Loucy (cell line): Measurements from ENCODE around the gene FOXJ3.

ENCODE experiments used
- H2AFZ ChIP-seq: fragments of 200-600 bp; sonication (generic); 2 replicates; pipeline ENCODE4 v1.6.0; 2016; ENCODE audit warnings: antibody characterized with exemption, mild to moderate bottlenecking, low read length, moderate library complexity
- H3F3A ChIP-seq: fragments of 200-600 bp; 2 replicates; pipeline ENCODE4 v1.6.0; 2016; ENCODE audit warnings: antibody characterized with exemption, low read depth, mild to moderate bottlenecking
- H3K27me3 ChIP-seq: fragments of 200-600 bp; sonication (generic); 2 replicates; pipeline ENCODE4 v1.6.1; 2014; ENCODE audit warnings: low read length, mild to moderate bottlenecking; ENCODE audit not compliant: insufficient read depth, poor library complexity, severe bottlenecking
- H3K36me3 ChIP-seq: fragments of 200-600 bp; sonication (generic); 2 replicates; pipeline ENCODE4 v1.6.1; 2016; ENCODE audit warnings: low read length; ENCODE audit not compliant: insufficient read depth
- H3K4me1 ChIP-seq: fragments of 200-600 bp; sonication (generic); 2 replicates; pipeline ENCODE4 v1.5.1; 2014; ENCODE audit warnings: low read length, mild to moderate bottlenecking; ENCODE audit not compliant: insufficient read depth, poor library complexity, severe bottlenecking
- H3K4me2 ChIP-seq: fragments of 200-600 bp; sonication (generic); 2 replicates; pipeline ENCODE4 v1.6.0; 2014; ENCODE audit warnings: antibody characterized with exemption, low read length, low read depth, mild to moderate bottlenecking; ENCODE audit not compliant: poor library complexity, severe bottlenecking
- H3K4me3 ChIP-seq: fragments of 200-600 bp; sonication (generic); 2 replicates; pipeline ENCODE4 v1.5.1; 2014; ENCODE audit warnings: low read length, mild to moderate bottlenecking, mixed read lengths; ENCODE audit not compliant: poor library complexity, severe bottlenecking
- H3K79me2 ChIP-seq: fragments of 200-600 bp; sonication (generic); 2 replicates; pipeline ENCODE4 v1.6.1; 2014; ENCODE audit warnings: low read length; ENCODE audit not compliant: insufficient read depth
- H3K9ac ChIP-seq: fragments of 200-600 bp; sonication (generic); 2 replicates; pipeline ENCODE4 v1.6.0; 2014; ENCODE audit warnings: mild to moderate bottlenecking, low read depth, low read length, moderate library complexity; ENCODE audit not compliant: poor library complexity, severe bottlenecking
- H3K9me2 ChIP-seq: fragments of 200-600 bp; sonication (generic); replicated peaks from 2 replicates; pipeline ENCODE4 v1.6.1; 2016; ENCODE audit warnings: low read depth, low read length, mixed read lengths
- H3K9me3 ChIP-seq: fragments of 200-600 bp; sonication (generic); 2 replicates; pipeline ENCODE4 v1.6.1; 2014; ENCODE audit warnings: mild to moderate bottlenecking, antibody characterized with exemption, low read length, low read depth; ENCODE audit not compliant: insufficient read depth
- H4K20me1 ChIP-seq: fragments of 200-600 bp; sonication (generic); 2 replicates; pipeline ENCODE4 v1.6.0; 2014; ENCODE audit warnings: antibody characterized with exemption, low read length, mild to moderate bottlenecking; ENCODE audit not compliant: insufficient read depth, poor library complexity, severe bottlenecking
- CTCF ChIP-seq: fragments of 200-600 bp; sonication (generic); conservative IDR thresholded peaks from 2 replicates; pipeline ENCODE4 v1.5.1; 2014; ENCODE audit warnings: mild to moderate bottlenecking, antibody characterized with exemption, low read length
- EZH2phosphoT487 ChIP-seq: fragments of 200-600 bp; IDR thresholded peaks from 2 replicates; pipeline ENCODE4 v1.6.1; 2018; ENCODE audit warnings: antibody characterized with exemption, mild to moderate bottlenecking, moderate library complexity, borderline replicate concordance

The FOXJ3 gene

DNA sequence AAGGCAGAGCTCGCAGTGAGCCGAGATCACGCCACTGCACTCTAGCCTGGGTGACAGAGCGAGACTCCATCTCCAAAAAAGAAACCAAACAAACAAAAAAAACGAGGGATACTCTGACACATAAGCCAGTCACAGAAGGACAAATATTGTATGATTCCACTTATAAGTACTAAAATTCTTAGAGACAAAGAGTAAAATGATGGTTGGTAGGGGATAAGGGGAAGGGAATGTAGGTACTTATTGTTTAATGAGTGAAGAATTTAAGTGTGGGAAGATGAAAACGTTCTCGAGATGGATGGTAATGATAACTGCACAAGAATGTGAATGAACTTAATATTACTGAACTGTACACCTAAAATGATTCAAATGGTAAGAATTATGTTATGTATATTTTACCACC lies 103.8 kb downstream of the FOXJ3 start:
- no peaks in the 10 kb centered on the region for H3K9me2 ChIP-seq
- H3K27me3 ChIP-seq = no peaks in the 10 kb centered on the region
- peaks cover 44% of the 10 kb centered on the region for H3K79me2 ChIP-seq
- no peaks in the 10 kb centered on the region for H3F3A ChIP-seq
- H3K4me2 ChIP-seq = no peak overlapping the region
- H3K9ac ChIP-seq = no peak overlapping the region
- peaks cover 14% of the 10 kb centered on the region; the same call in 1 of the 2 replicates for H3K36me3 ChIP-seq
- no peak for TF ChIP-seq CTCF
- no peak for TF ChIP-seq EZH2phosphoT487
- H3K4me1 ChIP-seq = no peaks in the 10 kb centered on the region
- no peak overlapping the region for H3K4me3 ChIP-seq
- no peak overlapping the region for H2AFZ ChIP-seq
- peaks cover 6% of the 10 kb centered on the region for H4K20me1 ChIP-seq
- H3K9me3 ChIP-seq = peaks cover 7% of the 10 kb centered on the region; the same call in 1 of the 2 replicates

DNA sequence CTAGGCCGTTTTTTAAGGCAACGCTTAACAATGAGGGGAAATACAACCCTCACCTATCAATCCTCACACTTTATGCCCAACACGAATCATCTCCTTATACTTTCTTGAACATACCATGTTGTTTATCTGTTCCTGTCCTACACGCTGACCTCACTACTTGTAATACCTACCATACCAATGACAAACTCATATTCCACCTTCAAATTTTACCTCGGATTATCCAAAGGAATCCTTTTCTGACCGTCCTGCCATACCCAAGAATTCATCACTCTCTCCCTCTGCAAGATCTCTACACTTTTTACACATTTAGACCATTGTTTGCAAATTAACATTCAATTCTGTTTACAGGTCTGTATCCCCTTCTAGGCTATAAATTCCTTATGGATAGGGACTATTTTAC lies 106.1 kb downstream of the FOXJ3 start:
- H3K9ac ChIP-seq = no peak overlapping the region
- H3K9me3 ChIP-seq = no peaks in the 10 kb centered on the region
- H3K27me3 ChIP-seq = no peaks in the 10 kb centered on the region
- no peaks in the 10 kb centered on the region for H3K4me1 ChIP-seq
- H3K4me2 ChIP-seq = no peak overlapping the region
- no peaks in the 10 kb centered on the region for H3K9me2 ChIP-seq
- peaks cover 35% of the 10 kb centered on the region; the same call in 1 of the 2 replicates for H3K79me2 ChIP-seq
- TF ChIP-seq EZH2phosphoT487 (no peak), CTCF (no peak)
- H3F3A ChIP-seq = no peaks in the 10 kb centered on the region
- H3K4me3 ChIP-seq = no peak overlapping the region
- H2AFZ ChIP-seq = no peak overlapping the region
- H3K36me3 ChIP-seq = peaks cover 14% of the 10 kb centered on the region; the same call in 1 of the 2 replicates
- peaks cover 6% of the 10 kb centered on the region for H4K20me1 ChIP-seq

DNA sequence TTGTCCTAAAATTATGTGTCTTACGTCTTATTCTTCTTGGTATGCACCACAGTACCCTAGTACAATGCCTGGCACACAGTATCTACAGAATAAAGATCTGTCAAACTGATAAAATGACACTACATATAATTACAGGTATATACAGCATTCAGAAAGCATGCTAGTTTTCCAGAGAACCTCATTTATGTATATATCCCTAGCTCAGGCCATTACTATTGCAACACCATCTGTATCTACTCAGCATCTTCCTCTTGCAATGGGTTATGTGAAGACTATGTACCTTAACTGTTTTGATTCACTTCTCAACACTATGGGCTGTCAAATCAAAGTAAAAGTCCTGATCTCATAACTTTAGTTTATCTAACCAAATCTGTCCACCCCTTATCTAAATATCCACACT lies 112.0 kb downstream of the FOXJ3 start:
- H3F3A ChIP-seq = no peaks in the 10 kb centered on the region
- no peaks in the 10 kb centered on the region for H3K4me1 ChIP-seq
- H3K9ac ChIP-seq = no peak overlapping the region
- H3K36me3 ChIP-seq = peaks cover 37% of the 10 kb centered on the region; the same call in 1 of the 2 replicates
- H3K9me3 ChIP-seq = no peaks in the 10 kb centered on the region
- peaks cover 5% of the 10 kb centered on the region for H4K20me1 ChIP-seq
- TF ChIP-seq EZH2phosphoT487 (no peak), CTCF (no peak)
- no peak overlapping the region for H3K4me2 ChIP-seq
- H3K9me2 ChIP-seq = no peaks in the 10 kb centered on the region
- H3K4me3 ChIP-seq = no peak overlapping the region
- no peaks in the 10 kb centered on the region for H3K27me3 ChIP-seq
- H2AFZ ChIP-seq = no peak overlapping the region
- peaks cover 19% of the 10 kb centered on the region for H3K79me2 ChIP-seq
